ENCODE data around the gene HLA-DPA1.

DNA sequence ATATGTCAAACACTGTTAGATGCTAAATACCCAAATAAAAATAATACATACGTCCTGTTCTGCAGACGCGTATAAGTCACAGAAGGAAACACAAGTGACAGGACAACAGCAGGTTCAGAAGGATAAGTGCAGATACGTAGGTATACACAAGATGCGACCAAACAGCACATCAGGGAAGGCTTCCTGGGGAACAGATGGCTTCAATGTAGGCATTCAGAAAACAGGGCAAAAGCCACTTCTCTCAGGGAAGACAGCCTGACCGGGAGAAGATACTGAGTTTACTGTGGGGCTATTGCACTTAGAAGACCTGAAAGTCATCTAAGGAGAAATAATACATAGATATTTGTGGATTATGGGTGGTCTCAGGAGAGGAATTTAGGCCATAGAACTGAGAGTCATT, 1.9 kb downstream of the HLA-DPA1 start:
- TF ChIP-seq, protein P1, sequence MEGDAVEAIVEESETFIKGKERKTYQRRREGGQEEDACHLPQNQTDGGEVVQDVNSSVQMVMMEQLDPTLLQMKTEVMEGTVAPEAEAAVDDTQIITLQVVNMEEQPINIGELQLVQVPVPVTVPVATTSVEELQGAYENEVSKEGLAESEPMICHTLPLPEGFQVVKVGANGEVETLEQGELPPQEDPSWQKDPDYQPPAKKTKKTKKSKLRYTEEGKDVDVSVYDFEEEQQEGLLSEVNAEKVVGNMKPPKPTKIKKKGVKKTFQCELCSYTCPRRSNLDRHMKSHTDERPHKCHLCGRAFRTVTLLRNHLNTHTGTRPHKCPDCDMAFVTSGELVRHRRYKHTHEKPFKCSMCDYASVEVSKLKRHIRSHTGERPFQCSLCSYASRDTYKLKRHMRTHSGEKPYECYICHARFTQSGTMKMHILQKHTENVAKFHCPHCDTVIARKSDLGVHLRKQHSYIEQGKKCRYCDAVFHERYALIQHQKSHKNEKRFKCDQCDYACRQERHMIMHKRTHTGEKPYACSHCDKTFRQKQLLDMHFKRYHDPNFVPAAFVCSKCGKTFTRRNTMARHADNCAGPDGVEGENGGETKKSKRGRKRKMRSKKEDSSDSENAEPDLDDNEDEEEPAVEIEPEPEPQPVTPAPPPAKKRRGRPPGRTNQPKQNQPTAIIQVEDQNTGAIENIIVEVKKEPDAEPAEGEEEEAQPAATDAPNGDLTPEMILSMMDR (IDR thresholded peaks at IDR 0.05), result no peak
- TF ChIP-seq POLR2A (IDR thresholded peaks at IDR 0.05) (no peak), POLR2AphosphoS5 (IDR thresholded peaks at IDR 0.05) (no peak)

Data from suprapubic skin (tissue), 4 donors.